ENCODE measurements around the gene FAM221B. TPM values are rescaled to one million over a fixed set of nuclear protein-coding genes. Genes with fewer than 3 reads are reported as not detected.

FAM221B gene
- total RNA-seq, 2 donors from 2014 or later, result 0.33 TPM; not detected in 1

GRCh38 chr9:35869621-35870216 is 41.2 kb upstream of the FAM221B start:
- TF ChIP-seq CTCF (IDR thresholded peaks at IDR 0.05) (no peak), POLR2A (IDR thresholded peaks at IDR 0.05) (no peak)
- Histone ChIP-seq H3K27ac (no peak overlapping the region), H3K4me3 (no peak overlapping the region), H3K27me3 (no peaks in the 10 kb centered on the region), H3K36me3 (replicated peaks in 1 of 2; ENCODE audit: insufficient read depth in 1 of 2, low read depth in 2 of 2) (no peaks in the 10 kb centered on the region), H3K4me1 (no peaks in the 10 kb centered on the region), H3K9me3 (no peaks in the 10 kb centered on the region)
- ATAC-seq (no peak), DNase-seq (no peak)
- intact Hi-C loops (cut with DNase I), result no loop called here
- 78 to 86% methylated on average over 10 to 19 of the region's 19 CpGs for WGBS, 2 donors

DNA sequence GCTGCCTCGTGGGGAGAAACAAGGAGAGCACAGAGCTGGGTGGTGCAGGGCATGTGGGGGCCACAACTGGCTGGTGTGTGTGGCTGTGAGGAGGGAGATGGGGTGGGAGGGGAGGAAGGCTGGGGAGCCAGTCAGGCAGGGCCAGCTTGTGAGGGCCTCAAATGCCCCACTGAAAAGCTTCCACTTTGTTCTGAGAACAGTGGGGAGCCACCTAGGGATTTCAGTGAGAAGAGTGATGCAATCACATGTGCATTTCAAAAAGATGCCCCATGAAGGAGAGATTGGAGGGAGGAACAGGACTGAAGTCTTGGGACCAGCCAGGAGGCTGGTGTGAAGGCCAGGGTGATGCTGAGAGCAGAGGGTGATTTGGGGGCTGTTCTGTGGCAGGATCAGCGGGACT is 40.4 kb upstream of the FAM221B start:
- WGBS, 2 donors, result 62 to 68% methylated on average over 2 of the region's 2 CpGs
- TF ChIP-seq CTCF (IDR thresholded peaks at IDR 0.05) (no peak), POLR2A (IDR thresholded peaks at IDR 0.05) (no peak)
- Histone ChIP-seq H3K9me3 (no peaks in the 10 kb centered on the region), H3K27ac (no peak overlapping the region), H3K27me3 (no peaks in the 10 kb centered on the region), H3K4me1 (no peaks in the 10 kb centered on the region), H3K36me3 (replicated peaks in 1 of 2; ENCODE audit: insufficient read depth in 1 of 2, low read depth in 2 of 2) (no peaks in the 10 kb centered on the region), H3K4me3 (no peak overlapping the region)
- no peak for DNase-seq
- intact Hi-C loops (cut with DNase I), result no loop called here
- no peak for ATAC-seq

- 70 to 90% methylated on average over 4 of the region's 4 CpGs for WGBS, 2 donors
- no peaks in the 10 kb centered on the region for H3K36me3 ChIP-seq (replicated peaks in 1 of 2; ENCODE audit: insufficient read depth in 1 of 2, low read depth in 2 of 2)
- no peak for TF ChIP-seq CTCF (IDR thresholded peaks at IDR 0.05)
- TF ChIP-seq POLR2A (IDR thresholded peaks at IDR 0.05), result no peak
- ATAC-seq, result no peak
- intact Hi-C loops (cut with DNase I), result no loop called here
- no peak overlapping the region for H3K4me3 ChIP-seq
- no peaks in the 10 kb centered on the region for H3K4me1 ChIP-seq
- no peak for DNase-seq
- H3K27me3 ChIP-seq, result no peaks in the 10 kb centered on the region
- H3K9me3 ChIP-seq, result no peaks in the 10 kb centered on the region
- H3K27ac ChIP-seq, result no peak overlapping the region
Observed at GRCh38 chr9:35867538-35867937, 39.0 kb upstream of the FAM221B start.

DNA sequence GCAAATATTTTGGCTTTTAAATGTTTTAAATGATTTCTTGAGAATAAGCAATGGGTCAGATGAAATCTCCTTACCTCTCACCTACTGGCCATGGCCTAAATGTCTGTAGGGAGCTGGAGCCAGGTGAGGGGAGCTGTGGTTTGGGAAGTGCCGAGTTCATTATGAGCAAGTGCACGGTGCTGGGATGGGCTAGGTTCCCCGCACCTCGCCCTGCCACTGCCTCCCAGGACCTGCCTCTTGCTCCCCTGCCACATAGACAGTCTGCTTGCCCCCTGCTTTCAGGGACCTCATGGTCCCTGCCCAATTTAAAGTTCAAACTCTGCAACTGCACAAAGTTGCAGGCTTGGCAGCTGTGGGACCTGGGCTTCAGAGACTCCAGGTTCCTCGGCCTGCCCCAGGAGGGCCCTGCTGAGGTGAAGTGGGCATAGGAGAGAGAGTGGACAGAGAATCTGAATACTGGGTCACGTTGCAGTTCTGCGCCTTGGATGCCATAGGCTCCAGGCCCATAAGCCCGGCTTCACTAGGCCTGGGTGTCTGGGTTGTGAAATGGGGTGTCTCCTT is 36.2 kb upstream of the FAM221B start:
- Histone ChIP-seq H3K4me1 (no peaks in the 10 kb centered on the region), H3K4me3 (no peak overlapping the region), H3K9me3 (no peaks in the 10 kb centered on the region), H3K27ac (no peak overlapping the region), H3K36me3 (replicated peaks in 1 of 2; ENCODE audit: insufficient read depth in 1 of 2, low read depth in 2 of 2) (no peaks in the 10 kb centered on the region), H3K27me3 (peaks cover 0 to 8% of the 10 kb centered on the region in 2 donors)
- ATAC-seq (no peak), DNase-seq (no peak)
- intact Hi-C loops (cut with DNase I), result no loop called here
- 70 to 84% methylated on average over 6 to 8 of the region's 8 CpGs for WGBS, 2 donors
- TF ChIP-seq POLR2A (IDR thresholded peaks at IDR 0.05) (no peak), CTCF (IDR thresholded peaks at IDR 0.05) (no peak)

DNA sequence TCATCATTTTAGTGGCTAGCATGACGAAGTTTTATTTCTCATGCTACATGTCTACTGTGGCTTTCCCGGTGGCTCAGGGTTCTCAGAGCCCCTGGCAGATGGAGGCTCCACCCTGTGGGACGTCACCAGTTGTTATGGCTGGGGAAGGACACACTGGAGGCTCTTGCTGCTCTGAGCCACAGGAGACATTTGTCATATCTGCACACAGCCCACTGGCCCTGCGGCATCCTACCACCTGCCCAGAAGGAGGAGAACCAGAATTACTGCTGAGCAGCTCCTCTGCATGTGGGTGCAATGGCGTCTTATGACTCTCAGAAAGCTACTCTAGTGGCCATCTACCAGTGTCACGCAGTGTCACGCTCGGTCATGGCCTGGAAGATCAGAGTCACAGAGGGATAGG is 35.1 kb upstream of the FAM221B start:
- 53 to 55% methylated on average over 6 to 8 of the region's 8 CpGs for WGBS, 2 donors
- intact Hi-C loops (cut with DNase I), result no loop called here
- H3K36me3 ChIP-seq (replicated peaks in 1 of 2; ENCODE audit: insufficient read depth in 1 of 2, low read depth in 2 of 2), result no peaks in the 10 kb centered on the region

More for the DNA sequence above, 35.1 kb upstream of the FAM221B start:
- peaks cover 0 to 8% of the 10 kb centered on the region in 2 donors for H3K27me3 ChIP-seq
- no peak overlapping the region for H3K4me3 ChIP-seq
- no peak overlapping the region for H3K27ac ChIP-seq
- no peak for DNase-seq
- H3K9me3 ChIP-seq, result no peaks in the 10 kb centered on the region
- no peak for TF ChIP-seq POLR2A (IDR thresholded peaks at IDR 0.05)
- TF ChIP-seq CTCF (IDR thresholded peaks at IDR 0.05), result no peak
- no peak for ATAC-seq
- H3K4me1 ChIP-seq, result no peaks in the 10 kb centered on the region

Data from body of pancreas (tissue), 4 donors.